BJ (cell line): ENCODE measurements around the gene SIDT1. TPM values are rescaled to one million over a fixed set of nuclear protein-coding genes. Genes with fewer than 3 reads are reported as not detected.

Source experiments
- CTCF ChIA-PET: fragments of 350-600 bp; formaldehyde crosslinking; extraction: SDS; loops from one replicate; lab custom pipeline; 2021; ENCODE audit warnings: antibody characterized with exemption, inconsistent platforms; lab: Yijun Ruan, JAX
- POLR2A ChIA-PET: fragments of 300-600 bp; sonication (Branson Sonifier 250); formaldehyde crosslinking; extraction: SDS; loops from one replicate; lab custom pipeline; 2021; ENCODE audit warnings: antibody characterized with exemption; lab: Charles Lee
- DNase-seq: peaks from one replicate; pipeline ENCODE4 v3.0.0-alpha.2; 2011; ENCODE audit warnings: low read depth
- H3K27me3 ChIP-seq: 2 replicates; pipeline ENCODE4 v1.6.0; 2011; ENCODE audit warnings: low read length; ENCODE audit not compliant: control insufficient read depth, insufficient read depth
- H3K36me3 ChIP-seq: 2 replicates; pipeline ENCODE4 v1.5.1; 2011; ENCODE audit warnings: low read length; ENCODE audit not compliant: control insufficient read depth, insufficient read depth
- H3K4me3 ChIP-seq: 2 replicates; pipeline ENCODE4 v1.5.1; 2011; ENCODE audit warnings: low read depth, mild to moderate bottlenecking, control low read depth, low read length
- polyA plus RNA-seq: library from polyadenylated mRNA; depleted of rRNA; stranded (reverse); fragments of >200 nt; gene quantifications from 2 replicates; pipeline ENCODE4 v1.2.3, GENCODE V29; 2011; rRNA removed
- small RNA-seq: library from RNA; depleted of rRNA; stranded (forward); fragments of <200 nt; gene quantifications from one replicate; pipeline ENCODE3, GENCODE V24; 2012; ENCODE audit warnings: low replicate concordance, low read depth; ENCODE audit not compliant: insufficient read length
- TF ChIP-seq, protein P1 (sequence below): IDR thresholded peaks from 2 replicates; pipeline ENCODE4 v1.5.1; 2011; ENCODE audit warnings: low read depth, mild to moderate bottlenecking, control low read depth, inconsistent platforms, low read length, moderate library complexity; ENCODE audit not compliant: insufficient read depth

Gene SIDT1
- polyA plus RNA-seq, 1 experiment: not detected

DNA sequence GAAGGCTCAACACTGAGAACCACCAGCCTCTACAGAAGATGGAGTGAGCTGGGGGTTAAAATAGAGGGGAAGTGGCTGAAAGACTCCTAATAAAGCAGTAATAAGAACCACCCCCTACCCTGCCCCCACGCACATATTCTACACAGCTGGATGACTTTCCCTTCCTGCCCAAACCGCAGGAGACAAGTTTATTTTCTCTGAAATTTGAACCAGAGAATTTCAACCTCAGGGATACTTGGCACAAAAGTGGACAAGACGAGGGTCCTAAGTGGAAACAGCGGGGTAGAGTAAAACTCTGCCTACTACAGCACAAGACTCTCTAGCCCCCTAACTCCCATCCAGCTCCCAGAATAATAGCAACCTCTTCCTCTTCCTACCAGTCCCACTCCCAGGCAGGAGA lies 135.7 kb downstream of the SIDT1 start:
- Histone ChIP-seq H3K27me3 (no peaks in the 10 kb centered on the region), H3K4me3 (no peak overlapping the region), H3K36me3 (peaks cover 2% of the 10 kb centered on the region; the same call in 1 of the 2 replicates)
- TF ChIP-seq, protein P1, sequence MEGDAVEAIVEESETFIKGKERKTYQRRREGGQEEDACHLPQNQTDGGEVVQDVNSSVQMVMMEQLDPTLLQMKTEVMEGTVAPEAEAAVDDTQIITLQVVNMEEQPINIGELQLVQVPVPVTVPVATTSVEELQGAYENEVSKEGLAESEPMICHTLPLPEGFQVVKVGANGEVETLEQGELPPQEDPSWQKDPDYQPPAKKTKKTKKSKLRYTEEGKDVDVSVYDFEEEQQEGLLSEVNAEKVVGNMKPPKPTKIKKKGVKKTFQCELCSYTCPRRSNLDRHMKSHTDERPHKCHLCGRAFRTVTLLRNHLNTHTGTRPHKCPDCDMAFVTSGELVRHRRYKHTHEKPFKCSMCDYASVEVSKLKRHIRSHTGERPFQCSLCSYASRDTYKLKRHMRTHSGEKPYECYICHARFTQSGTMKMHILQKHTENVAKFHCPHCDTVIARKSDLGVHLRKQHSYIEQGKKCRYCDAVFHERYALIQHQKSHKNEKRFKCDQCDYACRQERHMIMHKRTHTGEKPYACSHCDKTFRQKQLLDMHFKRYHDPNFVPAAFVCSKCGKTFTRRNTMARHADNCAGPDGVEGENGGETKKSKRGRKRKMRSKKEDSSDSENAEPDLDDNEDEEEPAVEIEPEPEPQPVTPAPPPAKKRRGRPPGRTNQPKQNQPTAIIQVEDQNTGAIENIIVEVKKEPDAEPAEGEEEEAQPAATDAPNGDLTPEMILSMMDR: no peak
- CTCF ChIA-PET: interaction anchor here (0.9 to 1.5 kb wide), 4 partner anchors 9 to 77 kb away, joined by 3 to 6 read pairs (median 3); no protein-coding TSS in a partner anchor
- DNase-seq: no peak
- POLR2A ChIA-PET: no interaction called here

DNA sequence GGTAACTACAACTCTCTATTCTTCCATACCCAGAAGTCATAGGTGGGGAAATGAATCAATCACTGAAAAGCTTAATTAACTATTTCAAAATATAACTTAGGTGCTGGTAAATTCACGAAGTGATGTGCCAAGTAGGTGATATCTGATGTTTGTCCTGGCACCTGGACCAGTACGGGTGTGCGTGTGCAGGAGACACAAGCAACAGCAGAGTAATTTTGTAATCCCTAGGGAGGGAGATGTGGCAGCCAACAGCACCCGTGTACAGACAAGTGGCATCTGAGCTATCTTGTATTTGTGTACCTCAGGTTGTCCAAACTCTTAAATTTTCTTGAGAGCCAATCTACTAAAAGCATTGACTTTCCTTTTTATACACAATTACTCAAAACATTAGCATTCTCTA lies 141.2 kb downstream of the SIDT1 start:
- Histone ChIP-seq H3K4me3 (no peak overlapping the region), H3K27me3 (no peaks in the 10 kb centered on the region), H3K36me3 (peaks cover 3% of the 10 kb centered on the region)
- CTCF ChIA-PET: no interaction called here
- TF ChIP-seq, protein P1: no peak
- DNase-seq: no peak
- POLR2A ChIA-PET: no interaction called here

DNA sequence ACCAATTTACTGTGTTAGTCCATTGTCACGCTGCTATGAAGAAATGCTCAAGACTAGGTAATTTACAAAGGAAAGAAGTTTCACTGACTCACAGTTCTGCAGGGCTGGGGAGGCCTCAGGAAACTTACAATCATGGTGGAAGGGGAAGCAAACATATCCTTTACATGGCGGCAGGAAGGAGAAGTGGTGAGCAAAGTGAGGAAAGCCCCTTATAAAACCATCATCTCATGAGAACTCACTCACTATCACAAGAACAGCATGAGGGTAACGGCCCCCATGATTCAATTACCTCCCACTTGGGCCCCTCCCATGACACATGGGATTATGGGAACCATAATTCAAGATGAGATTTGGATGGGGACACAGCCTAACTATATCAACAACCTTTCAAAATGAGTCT lies 143.9 kb downstream of the SIDT1 start:
- ChIA-PET POLR2A (no interaction called here), CTCF (no interaction called here)
- peaks cover 1% of the 10 kb centered on the region; the same call in 1 of the 2 replicates for H3K36me3 ChIP-seq
- no peak for DNase-seq
- TF ChIP-seq, protein P1: no peak
- H3K27me3 ChIP-seq: no peaks in the 10 kb centered on the region
- H3K4me3 ChIP-seq: no peak overlapping the region

DNA sequence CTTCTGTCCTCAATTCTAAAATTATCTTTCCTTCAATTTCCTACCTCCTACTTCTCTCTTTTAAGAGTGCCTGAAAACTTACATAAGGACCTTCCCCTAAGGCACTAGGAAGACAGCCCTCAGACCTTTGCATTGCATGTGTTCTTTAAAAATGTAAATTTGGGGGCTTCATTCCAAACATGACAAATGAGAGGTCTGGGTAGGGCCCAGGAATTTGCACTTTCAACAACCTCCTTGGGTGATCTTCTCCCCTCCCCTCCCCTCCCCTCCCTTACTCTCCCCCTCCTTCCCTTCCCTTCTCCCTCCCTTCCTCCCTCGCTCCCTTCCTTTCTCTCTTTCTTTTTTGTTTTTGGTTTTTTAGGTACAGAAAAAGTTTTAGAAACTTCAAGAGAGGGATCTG lies 145.4 kb downstream of the SIDT1 start:
- POLR2A ChIA-PET: no interaction called here
- peaks cover 1% of the 10 kb centered on the region; the same call in 1 of the 2 replicates for H3K36me3 ChIP-seq

DNA sequence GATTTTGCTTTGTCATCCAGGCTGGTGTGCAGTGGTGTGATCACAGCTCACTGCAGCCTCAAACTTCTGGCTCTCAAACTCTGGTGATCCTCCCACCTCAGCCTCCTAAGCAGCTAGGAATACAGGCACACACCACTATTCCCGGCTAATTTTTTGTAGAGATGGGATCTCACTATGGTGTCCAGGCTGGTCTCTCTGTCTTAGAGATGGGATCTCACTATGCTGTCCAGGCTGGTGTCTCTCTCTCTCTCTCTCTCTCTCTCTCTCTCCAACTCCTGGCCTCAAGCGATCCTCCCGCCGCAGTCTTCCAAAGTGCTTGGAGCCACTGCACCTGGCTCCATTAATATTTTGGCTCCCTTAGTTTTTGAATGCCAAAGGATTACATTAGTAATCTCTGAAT lies 146.4 kb downstream of the SIDT1 start:
- no peaks in the 10 kb centered on the region for H3K36me3 ChIP-seq
- ChIA-PET CTCF (no interaction called here), POLR2A (no interaction called here)
- no peaks in the 10 kb centered on the region for H3K27me3 ChIP-seq
- TF ChIP-seq, protein P1: no peak
- no peak overlapping the region for H3K4me3 ChIP-seq
- DNase-seq: no peak

More for the DNA sequence above, 145.4 kb downstream of the SIDT1 start:
- DNase-seq: no peak
- CTCF ChIA-PET: no interaction called here
- Histone ChIP-seq H3K27me3 (no peaks in the 10 kb centered on the region), H3K4me3 (no peak overlapping the region)
- TF ChIP-seq, protein P1: no peak

Small RNAs within 50 kb of the gene (small RNA-seq; reads per million reads assigned to genes)
- gene MIR4446 (not detected), gene RN7SL767P (not detected)

Other genes with a start within 250 kb of the SIDT1 start
- 0.82 and 2.8 TPM in 2 replicates for gene CFAP44, start 91.1 kb upstream of the SIDT1 start, polyA plus RNA-seq
- 3.0 and 4.4 TPM in 2 replicates for gene SPICE1, start 17.4 kb upstream of the SIDT1 start, polyA plus RNA-seq
- gene USF3, start 164.1 kb downstream of the SIDT1 start, polyA plus RNA-seq: 5.7 and 9.4 TPM in 2 replicates
- gene NAA50, start 213.7 kb downstream of the SIDT1 start, polyA plus RNA-seq: 32.0 and 71.8 TPM in 2 replicates
- 14.5 and 29.7 TPM in 2 replicates for gene ATP6V1A, start 214.5 kb downstream of the SIDT1 start, polyA plus RNA-seq